Stimulated activated naive B cell treated with anti-CD40 and anti-IgM and Interleukin-4, amounts not matched to agents 10 μg/mL and 1 μg/mL and 100 μg/mL, for 72 hours (primary cell): ENCODE results near the gene GAB2.

ENCODE experiments used
- ATAC-seq, 2 donors: fragments of 150-1000 bp; cut with Tn5 transposase; replicated peaks; 2 replicates each; pipeline ENCODE4 v1.10.0; 2021; ENCODE audit warnings: moderate library complexity in 1 of 2
- DNase-seq: peaks from one replicate; pipeline ENCODE4 v3.0.0; 2021
- H3K27ac Mint-ChIP-seq: one replicate; pipeline ENCODE4 v1.8.0; 2022; ENCODE audit warnings: mild to moderate bottlenecking, mixed read lengths
- H3K27me3 Mint-ChIP-seq, 2 donors: one replicate each; pipeline ENCODE4 v1.8.0; 2022; ENCODE audit warnings: mixed read lengths in 2 of 2
- H3K36me3 Mint-ChIP-seq, 2 donors: one replicate each; pipeline ENCODE4 v1.8.0; 2022; ENCODE audit warnings: mixed read lengths in 2 of 2, mild to moderate bottlenecking in 1 of 2
- H3K4me1 Mint-ChIP-seq, 2 donors: one replicate each; pipeline ENCODE4 v1.8.0; 2022; ENCODE audit warnings: mixed read lengths in 2 of 2, mild to moderate bottlenecking in 1 of 2
- H3K4me3 Mint-ChIP-seq, 2 donors: one replicate each; pipeline ENCODE4 v1.8.0; 2022; ENCODE audit warnings: mild to moderate bottlenecking in 2 of 2, mixed read lengths in 2 of 2, moderate library complexity in 1 of 2
- H3K9me3 Mint-ChIP-seq, 2 donors: one replicate each; pipeline ENCODE4 v1.8.0; 2022; ENCODE audit warnings: mixed read lengths in 2 of 2, mild to moderate bottlenecking in 1 of 2

The GAB2 gene

DNA sequence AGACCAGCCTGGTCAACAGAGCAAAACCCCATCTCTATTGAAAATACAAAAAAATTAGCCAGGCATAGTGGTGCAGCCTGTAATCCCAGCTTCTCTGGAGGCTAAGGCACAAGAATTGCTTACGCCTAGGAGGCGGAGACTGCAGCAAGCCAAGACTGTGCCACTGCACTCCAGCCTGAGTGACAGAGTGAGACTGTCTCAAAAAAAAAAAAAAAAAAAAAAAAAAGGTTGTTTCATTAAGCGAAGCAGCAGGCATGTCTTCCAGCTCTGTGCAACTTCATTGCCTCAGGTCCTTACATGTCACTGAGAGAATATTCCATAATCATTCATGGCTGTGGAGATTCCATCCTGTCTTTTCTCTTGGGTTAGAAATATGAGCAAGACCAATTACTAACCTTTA lies 16.9 kb downstream of the GAB2 start:
- H3K9me3 Mint-ChIP-seq: no peaks in the 10 kb centered on the region
- ATAC-seq: no peak
- no peak overlapping the region for H3K27ac Mint-ChIP-seq
- H3K27me3 Mint-ChIP-seq: no peaks in the 10 kb centered on the region
- H3K4me1 Mint-ChIP-seq: peaks cover 18 to 25% of the 10 kb centered on the region in 2 donors
- H3K36me3 Mint-ChIP-seq: no peaks in the 10 kb centered on the region
- DNase-seq: no peak
- H3K4me3 Mint-ChIP-seq: no peak overlapping the region

DNA sequence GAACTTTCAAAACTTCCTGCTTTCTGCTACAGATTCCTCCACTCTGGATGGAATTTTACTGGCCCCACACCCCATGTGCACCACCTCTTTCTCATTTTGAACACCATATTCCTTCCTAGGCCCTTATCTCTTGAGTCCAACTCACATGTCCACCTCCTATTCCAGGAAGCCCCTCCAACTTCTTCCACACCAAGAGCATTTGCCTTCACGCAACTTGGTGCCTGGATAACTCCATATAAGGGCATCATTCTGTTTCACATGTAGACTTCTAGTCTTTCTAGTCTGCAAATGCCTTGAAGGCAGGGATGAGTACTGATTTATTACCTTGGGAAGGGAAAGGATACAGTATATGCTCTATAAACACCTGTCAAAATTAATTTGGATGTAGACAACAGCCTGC lies 17.5 kb downstream of the GAB2 start:
- ATAC-seq (no peak), DNase-seq (no peak)
- Mint-ChIP-seq H3K9me3 (no peaks in the 10 kb centered on the region), H3K36me3 (no peaks in the 10 kb centered on the region), H3K27me3 (no peaks in the 10 kb centered on the region), H3K4me3 (no peak overlapping the region), H3K4me1 (peaks cover 18 to 25% of the 10 kb centered on the region in 2 donors), H3K27ac (no peak overlapping the region)

DNA sequence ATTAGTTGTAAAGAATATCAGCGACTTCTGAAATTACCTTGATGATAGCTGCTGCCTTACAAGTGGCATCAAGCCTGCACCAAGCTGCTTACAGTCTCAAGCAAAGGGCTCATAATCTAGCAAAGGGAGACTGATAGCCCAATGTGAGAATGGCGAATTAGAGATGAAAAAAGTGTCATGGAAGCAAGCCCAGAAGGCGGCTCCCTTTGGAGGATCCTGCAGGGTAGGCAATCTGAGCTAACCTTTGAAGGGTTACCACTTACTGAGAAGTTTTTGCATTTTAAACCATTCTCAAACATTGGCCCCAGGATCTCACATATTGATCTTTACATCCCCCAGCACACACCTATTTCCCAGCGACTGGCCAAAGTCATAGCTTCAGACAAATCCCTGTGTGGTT lies 18.5 kb downstream of the GAB2 start:
- DNase-seq (no peak), ATAC-seq (no peak)
- peaks cover 22 to 33% of the 10 kb centered on the region in 2 donors for H3K4me1 Mint-ChIP-seq
- H3K36me3 Mint-ChIP-seq: no peaks in the 10 kb centered on the region
- H3K27ac Mint-ChIP-seq: no peak overlapping the region
- no peaks in the 10 kb centered on the region for H3K9me3 Mint-ChIP-seq
- H3K4me3 Mint-ChIP-seq: no peak overlapping the region
- H3K27me3 Mint-ChIP-seq: no peaks in the 10 kb centered on the region

DNA sequence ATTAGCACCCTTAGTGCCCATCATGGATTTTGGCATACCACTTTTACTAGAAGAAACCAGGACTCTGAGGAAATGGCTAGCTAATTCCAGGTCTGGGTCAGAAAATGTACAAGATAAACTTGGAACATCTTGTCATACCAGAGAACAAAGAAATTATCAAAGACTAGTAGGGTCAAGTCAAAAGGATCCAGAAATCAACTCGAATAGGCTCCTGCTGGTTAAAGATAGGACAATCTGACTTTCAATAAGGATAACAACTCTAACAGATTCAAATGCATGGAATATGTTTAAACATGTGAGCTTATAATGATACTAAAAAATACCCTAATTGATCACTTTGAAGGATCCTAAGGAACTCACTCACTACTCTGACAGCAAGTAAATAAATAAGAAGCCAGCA lies 18.9 kb downstream of the GAB2 start:
- Mint-ChIP-seq H3K27ac (no peak overlapping the region), H3K27me3 (no peaks in the 10 kb centered on the region), H3K9me3 (no peaks in the 10 kb centered on the region), H3K36me3 (no peaks in the 10 kb centered on the region), H3K4me3 (no peak overlapping the region), H3K4me1 (peaks cover 22 to 33% of the 10 kb centered on the region in 2 donors)
- ATAC-seq (no peak), DNase-seq (no peak)

DNA sequence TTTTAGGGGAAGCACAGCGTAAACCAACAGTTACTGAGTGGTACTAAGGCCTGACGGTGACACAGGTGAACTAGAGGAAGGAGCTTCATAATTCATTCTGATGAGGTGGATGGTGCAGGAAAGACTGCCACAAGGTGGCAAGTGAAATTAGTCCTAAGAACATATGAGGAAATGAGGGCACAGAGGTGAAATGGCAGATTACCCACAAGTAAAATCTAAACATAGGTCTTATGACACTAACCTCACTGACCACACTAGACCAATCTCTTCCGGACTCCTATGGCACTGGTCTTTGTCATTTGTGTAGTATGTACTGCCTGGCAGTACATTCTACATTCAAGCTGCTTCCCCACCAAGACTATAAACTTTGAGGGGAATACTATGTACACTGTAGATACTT lies 20.2 kb downstream of the GAB2 start:
- H3K27ac Mint-ChIP-seq: no peak overlapping the region
- no peak overlapping the region for H3K4me3 Mint-ChIP-seq
- peak; percentile 18 for DNase-seq
- H3K27me3 Mint-ChIP-seq: no peaks in the 10 kb centered on the region
- no peaks in the 10 kb centered on the region for H3K36me3 Mint-ChIP-seq
- no peaks in the 10 kb centered on the region for H3K9me3 Mint-ChIP-seq
- H3K4me1 Mint-ChIP-seq: peaks cover 25 to 45% of the 10 kb centered on the region in 2 donors
- ATAC-seq: peak; percentile 98

DNA sequence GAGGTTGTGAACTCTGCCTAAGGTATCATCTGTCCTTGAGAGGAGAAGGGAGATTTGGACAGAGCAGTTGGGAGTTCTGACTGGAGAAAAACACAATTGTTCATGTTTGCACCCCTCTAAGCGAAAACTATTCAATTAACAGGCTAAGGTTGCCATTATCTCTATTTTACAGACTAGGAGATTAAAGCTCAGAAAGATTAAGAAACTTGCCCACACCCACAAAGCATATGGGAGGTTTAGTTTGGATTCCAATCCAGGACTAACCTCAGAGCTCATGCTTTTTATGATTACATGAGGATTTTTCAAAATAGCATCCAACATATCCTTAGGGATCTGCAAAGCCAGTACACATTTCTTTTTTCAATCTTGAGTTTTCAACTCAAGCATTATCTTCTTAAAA lies 22.0 kb downstream of the GAB2 start:
- H3K36me3 Mint-ChIP-seq: no peaks in the 10 kb centered on the region
- H3K9me3 Mint-ChIP-seq: no peaks in the 10 kb centered on the region
- no peak overlapping the region for H3K27ac Mint-ChIP-seq
- H3K4me3 Mint-ChIP-seq: no peak overlapping the region
- H3K4me1 Mint-ChIP-seq: peaks cover 24 to 57% of the 10 kb centered on the region in 2 donors
- H3K27me3 Mint-ChIP-seq: no peaks in the 10 kb centered on the region
- ATAC-seq (no peak), DNase-seq (no peak)

DNA sequence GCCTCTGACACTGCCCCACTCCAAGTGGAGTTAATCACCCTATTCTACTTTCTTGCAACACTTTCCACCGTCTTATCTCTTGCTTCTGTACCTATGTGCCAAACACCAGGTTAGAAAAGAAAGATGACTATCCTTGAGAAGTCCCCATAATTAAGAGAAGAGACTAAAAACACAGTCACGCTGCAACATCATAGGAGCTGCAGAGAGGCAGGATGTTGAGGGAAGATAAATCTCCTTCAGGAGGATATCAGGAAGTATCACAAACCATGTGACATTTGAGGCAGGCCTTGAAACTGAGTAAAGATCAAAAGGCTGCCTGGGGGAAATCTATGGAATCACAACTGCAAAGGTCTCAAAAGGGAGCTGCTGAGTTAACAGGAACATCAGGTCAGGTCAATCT lies 24.8 kb downstream of the GAB2 start:
- Mint-ChIP-seq H3K4me3 (no peak overlapping the region), H3K27me3 (no peaks in the 10 kb centered on the region), H3K36me3 (no peaks in the 10 kb centered on the region), H3K27ac (peak overlapping the region; percentile 2), H3K9me3 (no peaks in the 10 kb centered on the region), H3K4me1 (peaks cover 15 to 46% of the 10 kb centered on the region in 2 donors)
- DNase-seq (no peak), ATAC-seq (no peak)

DNA sequence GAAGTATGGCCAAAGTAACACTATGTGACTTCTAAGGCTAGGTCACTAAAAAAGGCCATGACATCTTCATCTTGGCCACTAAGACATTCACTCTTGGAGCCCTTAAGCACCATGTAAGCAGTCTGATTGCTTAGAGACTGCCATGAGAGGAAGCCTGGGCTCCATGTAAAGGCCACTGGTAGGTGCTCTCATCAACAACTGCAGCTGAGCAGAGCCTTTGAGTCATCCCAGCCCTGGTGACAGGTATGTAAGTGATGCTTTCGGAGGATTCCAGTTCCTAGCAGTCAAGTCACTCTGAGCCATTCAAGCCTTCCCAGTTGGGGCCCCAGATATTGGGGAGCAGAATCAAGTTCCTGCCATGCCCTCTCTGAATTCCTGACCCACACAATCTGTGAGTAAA lies 26.2 kb downstream of the GAB2 start:
- Mint-ChIP-seq H3K4me3 (no peak overlapping the region), H3K27me3 (no peaks in the 10 kb centered on the region), H3K4me1 (peaks cover 12 to 34% of the 10 kb centered on the region in 2 donors), H3K27ac (no peak overlapping the region), H3K9me3 (no peaks in the 10 kb centered on the region), H3K36me3 (peaks cover 0 to 5% of the 10 kb centered on the region in 2 donors)
- no peak for DNase-seq
- peak; percentile 34 to 39 for ATAC-seq

DNA sequence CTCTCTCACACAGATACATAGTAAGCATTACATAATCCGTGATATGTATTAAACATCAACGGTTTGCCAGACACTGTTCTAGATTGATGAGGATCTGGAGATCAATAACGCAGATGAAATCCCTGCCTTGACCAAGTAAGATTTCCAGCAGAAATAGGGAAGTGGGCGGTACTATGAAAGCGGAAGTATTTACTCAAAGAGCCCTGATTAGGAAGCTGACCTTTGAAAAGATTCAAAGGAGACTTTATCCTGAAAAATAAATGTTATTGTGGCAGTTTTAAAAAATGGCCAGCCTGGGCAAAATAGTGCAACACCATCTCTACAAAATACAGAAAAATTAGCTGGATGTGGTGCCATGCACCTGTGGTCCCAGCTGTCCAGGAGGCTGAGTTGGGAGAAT lies 26.8 kb downstream of the GAB2 start:
- no peak for ATAC-seq
- Mint-ChIP-seq H3K4me3 (no peak overlapping the region), H3K27me3 (no peaks in the 10 kb centered on the region), H3K9me3 (peaks cover 4 to 5% of the 10 kb centered on the region in 2 donors), H3K4me1 (peaks cover 12 to 34% of the 10 kb centered on the region in 2 donors), H3K36me3 (peaks cover 5 to 9% of the 10 kb centered on the region in 2 donors), H3K27ac (no peak overlapping the region)
- DNase-seq: no peak

DNA sequence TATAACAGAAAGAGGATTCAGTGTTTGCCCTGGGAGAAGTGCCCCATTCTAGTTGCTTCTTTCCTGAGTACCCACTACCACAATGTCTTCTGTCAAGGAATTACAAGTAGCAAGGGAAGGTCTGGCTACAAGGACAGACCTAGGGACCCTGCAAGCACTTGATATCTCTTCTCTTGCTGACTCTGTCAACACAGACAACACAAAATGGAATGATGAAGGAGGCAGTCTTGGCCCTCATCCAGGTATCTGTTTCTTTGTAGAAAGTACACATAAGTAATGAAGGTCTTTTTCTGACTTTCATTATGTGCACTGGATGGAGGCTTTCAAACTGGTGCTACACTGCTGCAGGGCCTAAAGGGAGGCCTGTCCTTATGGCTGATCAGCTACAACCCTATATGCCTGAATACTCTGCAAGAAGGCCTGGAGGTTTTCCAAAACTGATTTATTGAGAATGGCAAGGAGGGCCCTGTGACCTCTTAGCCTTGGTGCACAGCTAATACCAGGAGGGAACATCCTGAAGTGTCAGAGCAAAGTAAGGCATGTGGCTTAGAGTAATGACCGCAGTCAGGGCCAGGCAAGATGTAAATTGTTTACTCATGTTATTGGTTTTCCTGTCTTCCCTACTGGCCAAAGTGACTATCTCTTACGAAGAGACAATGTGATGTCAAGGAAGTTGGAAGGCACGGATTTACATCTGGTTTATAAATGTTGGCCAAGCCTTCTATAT lies 31.2 kb downstream of the GAB2 start:
- peaks cover 16 to 18% of the 10 kb centered on the region in 2 donors for H3K9me3 Mint-ChIP-seq
- no peaks in the 10 kb centered on the region for H3K27me3 Mint-ChIP-seq
- no peak for DNase-seq
- no peak overlapping the region for H3K4me3 Mint-ChIP-seq
- H3K4me1 Mint-ChIP-seq: peaks cover 6 to 16% of the 10 kb centered on the region in 2 donors
- ATAC-seq: no peak
- no peak overlapping the region for H3K27ac Mint-ChIP-seq
- peaks cover 25 to 30% of the 10 kb centered on the region in 2 donors for H3K36me3 Mint-ChIP-seq

DNA sequence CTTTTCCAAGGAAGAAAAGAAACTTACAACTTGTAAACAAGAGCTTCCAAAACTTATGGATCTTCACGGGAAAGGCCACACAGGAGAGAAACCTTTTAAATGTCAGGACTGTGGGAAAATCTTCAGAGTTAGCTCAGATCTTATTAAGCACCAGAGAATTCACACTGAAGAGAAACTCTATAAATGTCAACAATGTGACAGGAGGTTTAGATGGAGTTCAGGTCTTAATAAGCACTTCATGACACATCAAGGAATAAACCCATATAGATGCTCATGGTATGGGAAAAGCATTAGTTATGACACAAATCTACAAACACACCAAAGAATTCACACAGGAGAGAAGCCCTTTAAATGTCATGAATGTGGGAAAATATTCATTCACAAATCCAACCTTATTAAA lies 32.4 kb downstream of the GAB2 start:
- no peak for DNase-seq
- H3K4me1 Mint-ChIP-seq: peaks cover 1 to 12% of the 10 kb centered on the region in 2 donors
- ATAC-seq: no peak
- H3K4me3 Mint-ChIP-seq: no peak overlapping the region
- peaks cover 25 to 30% of the 10 kb centered on the region in 2 donors for H3K36me3 Mint-ChIP-seq
- H3K27ac Mint-ChIP-seq: no peak overlapping the region
- H3K27me3 Mint-ChIP-seq: no peaks in the 10 kb centered on the region
- H3K9me3 Mint-ChIP-seq: peaks cover 16 to 18% of the 10 kb centered on the region in 2 donors

DNA sequence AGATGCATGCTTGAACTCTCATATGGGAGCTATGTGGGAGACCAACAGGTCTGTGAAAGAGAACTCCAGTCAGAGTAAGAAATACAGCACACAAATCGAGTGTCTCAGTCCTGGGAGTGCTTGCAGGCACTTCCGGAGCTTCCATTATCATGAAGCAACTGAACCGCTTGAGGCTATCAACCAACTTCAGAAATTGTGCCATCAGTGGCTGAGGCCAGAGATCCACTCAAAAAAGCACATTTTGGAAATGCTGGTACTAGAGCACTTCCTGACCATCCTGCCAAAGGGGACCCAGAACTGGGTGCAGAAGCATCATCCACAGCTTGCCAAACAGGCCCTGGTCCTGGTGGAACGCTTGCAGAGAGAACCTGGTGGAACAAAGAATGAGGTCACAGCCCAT lies 33.4 kb downstream of the GAB2 start:
- no peak for ATAC-seq
- no peak overlapping the region for H3K27ac Mint-ChIP-seq
- DNase-seq: no peak
- no peaks in the 10 kb centered on the region for H3K27me3 Mint-ChIP-seq
- peaks cover 1 to 19% of the 10 kb centered on the region in 2 donors for H3K4me1 Mint-ChIP-seq
- peaks cover 25 to 30% of the 10 kb centered on the region in 2 donors for H3K36me3 Mint-ChIP-seq
- H3K4me3 Mint-ChIP-seq: no peak overlapping the region
- H3K9me3 Mint-ChIP-seq: peaks cover 16 to 18% of the 10 kb centered on the region in 2 donors

DNA sequence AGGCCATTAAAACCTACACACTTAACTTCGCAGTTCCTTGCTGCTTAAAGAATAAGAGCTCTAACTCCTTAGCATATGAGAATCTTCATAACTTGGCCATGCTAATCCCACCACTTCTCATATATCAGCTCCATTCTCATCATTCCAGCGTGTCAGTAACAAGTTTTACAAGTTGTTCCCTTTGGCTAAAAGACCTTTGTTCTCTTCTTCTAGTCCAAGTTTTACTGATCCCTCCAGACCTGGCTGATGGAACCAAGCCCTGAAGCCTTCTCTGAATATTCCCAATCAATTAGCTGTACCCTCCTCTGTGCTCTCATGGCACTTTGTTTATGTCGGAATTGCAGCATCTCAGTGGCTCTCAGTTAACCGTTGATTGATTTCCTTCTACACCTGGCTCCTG lies 35.8 kb downstream of the GAB2 start:
- H3K9me3 Mint-ChIP-seq: peaks cover 18 to 19% of the 10 kb centered on the region in 2 donors
- no peak overlapping the region for H3K4me3 Mint-ChIP-seq
- DNase-seq (no peak), ATAC-seq (no peak)
- peaks cover 29 to 34% of the 10 kb centered on the region in 2 donors for H3K36me3 Mint-ChIP-seq
- no peak overlapping the region for H3K27ac Mint-ChIP-seq
- no peaks in the 10 kb centered on the region for H3K27me3 Mint-ChIP-seq
- H3K4me1 Mint-ChIP-seq: peaks cover 5 to 29% of the 10 kb centered on the region in 2 donors

DNA sequence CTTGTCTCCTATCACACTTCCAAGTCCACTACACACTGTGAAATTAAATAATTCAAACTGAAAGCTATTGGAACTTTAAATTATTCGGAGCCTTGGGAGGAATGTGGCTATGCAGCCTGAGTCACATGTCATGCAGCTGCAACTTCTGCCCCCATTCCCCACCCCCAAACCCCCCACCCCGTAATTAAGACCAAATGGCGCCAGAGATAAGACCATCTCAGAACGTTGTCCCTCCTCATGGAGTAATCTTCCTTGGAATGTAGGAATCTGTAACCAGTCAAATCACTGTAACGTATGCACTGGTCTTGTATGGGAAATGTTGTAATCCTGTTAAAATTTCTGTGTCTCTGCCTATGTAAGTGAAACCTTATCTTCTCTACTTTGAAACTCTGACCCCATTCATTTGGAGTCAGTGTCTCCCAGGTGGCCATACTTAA lies 37.0 kb downstream of the GAB2 start:
- H3K36me3 Mint-ChIP-seq: peaks cover 29 to 35% of the 10 kb centered on the region in 2 donors
- peaks cover 18 to 20% of the 10 kb centered on the region in 2 donors for H3K9me3 Mint-ChIP-seq
- H3K27ac Mint-ChIP-seq: no peak overlapping the region
- H3K4me3 Mint-ChIP-seq: no peak overlapping the region
- H3K4me1 Mint-ChIP-seq: peaks cover 5 to 34% of the 10 kb centered on the region in 2 donors
- no peaks in the 10 kb centered on the region for H3K27me3 Mint-ChIP-seq
- DNase-seq (no peak), ATAC-seq (no peak)

DNA sequence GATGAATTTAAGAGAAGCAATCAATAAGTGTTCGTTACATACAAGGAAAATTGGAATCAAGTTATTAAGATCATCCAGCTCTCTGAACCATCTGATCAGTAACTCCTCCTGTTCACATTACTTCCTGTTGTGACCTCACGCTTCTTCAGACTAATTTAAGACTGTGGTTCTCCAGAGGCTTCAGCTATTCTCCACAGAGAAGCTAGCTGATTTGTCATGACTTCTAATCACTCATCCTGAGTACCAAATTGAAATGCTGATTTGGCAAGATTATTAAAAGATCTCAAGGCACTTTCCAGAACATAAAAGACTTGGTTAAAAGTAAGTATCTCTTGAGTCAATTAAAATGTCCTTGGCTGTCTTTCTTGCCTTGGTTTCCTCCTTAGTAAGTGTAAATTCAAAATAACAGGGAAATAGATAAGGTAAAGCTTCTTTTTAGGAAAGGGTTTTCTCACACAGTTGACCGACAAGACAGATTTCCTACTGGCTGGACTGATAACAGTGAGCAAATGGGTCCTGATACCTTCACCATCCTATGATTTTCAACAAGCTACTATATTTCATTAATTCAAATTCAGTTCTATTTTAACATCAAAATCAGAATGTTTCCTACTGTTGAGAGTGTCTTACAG lies 38.5 kb downstream of the GAB2 start:
- peak overlapping the region; percentile 15 for H3K27ac Mint-ChIP-seq
- DNase-seq: no peak
- no peaks in the 10 kb centered on the region for H3K27me3 Mint-ChIP-seq
- peaks cover 4 to 35% of the 10 kb centered on the region in 2 donors for H3K4me1 Mint-ChIP-seq
- peaks cover 7 to 8% of the 10 kb centered on the region in 2 donors for H3K9me3 Mint-ChIP-seq
- no peak overlapping the region for H3K4me3 Mint-ChIP-seq
- peak; percentile 71 to 82 for ATAC-seq
- peaks cover 15 to 21% of the 10 kb centered on the region in 2 donors for H3K36me3 Mint-ChIP-seq
